ENCODE data around the gene AP1S1. TPM values are rescaled to one million over a fixed set of nuclear protein-coding genes. Genes with fewer than 3 reads are reported as not detected.

Gene AP1S1
- total RNA-seq, 1 donor, result 77.5 TPM

DNA sequence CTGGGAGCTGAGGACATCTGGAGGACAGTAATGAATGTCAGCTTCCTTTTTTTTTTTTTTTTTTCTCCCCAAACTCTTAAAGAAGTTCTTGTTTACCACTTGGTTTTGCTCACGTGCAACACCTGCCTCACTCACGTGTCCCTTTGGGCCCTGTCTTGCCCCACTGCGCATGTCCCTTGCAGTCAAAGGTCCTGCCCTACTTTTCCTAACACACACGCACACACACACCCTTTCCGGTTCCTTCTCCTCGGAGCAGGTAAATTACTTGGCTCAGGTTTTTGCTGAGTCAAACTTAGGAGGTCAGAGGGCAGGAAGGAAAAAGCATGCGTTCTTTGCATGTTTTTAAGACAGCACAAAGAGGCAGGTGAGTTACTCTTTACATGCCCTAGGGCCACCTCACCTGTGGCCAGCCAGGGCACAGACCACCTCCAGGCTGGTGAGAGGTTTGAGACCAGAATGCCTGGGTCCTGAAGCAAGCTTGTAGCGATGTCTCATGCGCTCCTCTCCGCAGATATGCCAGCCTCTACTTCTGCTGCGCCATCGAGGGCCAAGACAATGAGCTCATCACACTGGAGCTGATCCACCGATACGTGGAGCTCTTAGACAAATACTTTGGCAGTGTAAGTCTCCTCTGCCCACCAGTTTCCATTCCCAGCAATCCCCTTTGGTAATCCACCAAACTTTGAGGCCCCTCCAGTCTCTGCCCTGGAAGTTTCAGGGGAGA lies 2.8 kb downstream of the AP1S1 start:
- H3K4me3 ChIP-seq (ENCODE audit: low read depth, low read length), result no peak overlapping the region
- TF ChIP-seq, protein P1, sequence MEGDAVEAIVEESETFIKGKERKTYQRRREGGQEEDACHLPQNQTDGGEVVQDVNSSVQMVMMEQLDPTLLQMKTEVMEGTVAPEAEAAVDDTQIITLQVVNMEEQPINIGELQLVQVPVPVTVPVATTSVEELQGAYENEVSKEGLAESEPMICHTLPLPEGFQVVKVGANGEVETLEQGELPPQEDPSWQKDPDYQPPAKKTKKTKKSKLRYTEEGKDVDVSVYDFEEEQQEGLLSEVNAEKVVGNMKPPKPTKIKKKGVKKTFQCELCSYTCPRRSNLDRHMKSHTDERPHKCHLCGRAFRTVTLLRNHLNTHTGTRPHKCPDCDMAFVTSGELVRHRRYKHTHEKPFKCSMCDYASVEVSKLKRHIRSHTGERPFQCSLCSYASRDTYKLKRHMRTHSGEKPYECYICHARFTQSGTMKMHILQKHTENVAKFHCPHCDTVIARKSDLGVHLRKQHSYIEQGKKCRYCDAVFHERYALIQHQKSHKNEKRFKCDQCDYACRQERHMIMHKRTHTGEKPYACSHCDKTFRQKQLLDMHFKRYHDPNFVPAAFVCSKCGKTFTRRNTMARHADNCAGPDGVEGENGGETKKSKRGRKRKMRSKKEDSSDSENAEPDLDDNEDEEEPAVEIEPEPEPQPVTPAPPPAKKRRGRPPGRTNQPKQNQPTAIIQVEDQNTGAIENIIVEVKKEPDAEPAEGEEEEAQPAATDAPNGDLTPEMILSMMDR (IDR thresholded peaks at IDR 0.05; ENCODE audit: insufficient read depth, low read length), result no peak
- DNase-seq (ENCODE audit: low read depth), result no peak

DNA sequence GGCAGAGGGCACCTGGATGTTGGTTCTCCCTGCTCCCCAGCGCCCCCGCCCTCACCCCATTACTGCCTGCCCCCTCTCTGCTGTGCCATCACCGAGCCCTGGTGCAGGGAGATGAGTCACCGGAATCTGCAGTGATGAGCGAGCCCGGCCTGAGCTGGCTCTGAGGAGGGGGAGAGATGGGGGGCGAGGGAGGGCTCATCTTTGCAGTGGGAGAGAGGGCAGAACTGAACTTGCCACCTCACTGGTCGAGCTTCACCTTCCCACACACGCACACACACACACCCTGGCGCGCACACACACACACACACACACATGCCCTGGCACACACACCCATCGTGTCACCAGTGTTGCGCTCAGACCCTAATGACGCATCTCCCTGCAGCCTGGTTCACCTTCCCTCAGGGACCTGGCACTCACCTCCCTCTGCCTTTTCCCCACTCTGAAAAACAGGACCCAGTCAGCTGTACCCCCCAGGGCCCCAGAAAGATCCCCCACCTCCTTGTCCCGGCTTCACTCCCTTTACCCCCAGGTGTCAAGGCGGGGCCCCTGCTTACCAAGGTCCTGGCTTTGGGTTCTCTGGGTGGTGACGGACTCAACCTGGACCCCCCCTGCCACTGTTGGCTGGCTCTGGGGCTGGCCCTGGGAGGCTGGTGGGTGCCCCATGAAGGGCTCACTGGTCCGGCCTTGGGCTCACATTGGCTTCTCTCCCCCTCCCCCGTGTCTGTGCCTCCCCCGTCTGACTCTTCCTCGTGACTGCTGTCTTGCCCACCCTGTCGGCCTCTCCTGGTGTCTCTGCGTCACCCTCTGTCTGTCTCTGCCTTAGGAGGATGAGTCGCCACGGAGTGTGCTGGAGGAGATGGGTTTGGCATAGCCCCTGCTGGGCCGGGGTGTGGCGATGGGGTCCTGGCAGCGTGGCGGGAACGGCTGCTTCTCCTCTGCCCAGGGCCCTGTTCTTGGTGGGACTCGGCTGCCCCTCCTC lies 5.7 kb downstream of the AP1S1 start:
- no peak for DNase-seq (ENCODE audit: low read depth)

DNA sequence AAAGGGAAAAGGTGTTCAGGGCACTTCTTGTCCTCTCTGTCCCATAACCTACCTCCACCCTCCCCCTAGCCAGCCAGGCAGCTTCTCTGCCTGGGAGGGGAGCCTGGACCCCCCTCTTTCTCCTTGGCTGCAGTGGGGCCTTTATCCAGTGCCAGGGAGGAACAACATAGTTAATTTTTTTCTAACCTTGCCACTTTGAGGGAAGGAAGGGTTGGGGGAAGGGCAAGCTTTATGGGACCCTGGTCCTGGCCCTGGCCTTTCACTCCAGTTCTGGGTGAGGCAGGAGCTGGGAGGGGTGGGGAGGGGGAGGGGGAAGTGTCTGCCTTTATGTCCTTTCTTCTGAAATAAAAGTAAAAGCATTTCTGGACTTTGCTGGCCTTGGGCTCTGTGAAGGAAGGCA lies 6.6 kb downstream of the AP1S1 start:
- DNase-seq (ENCODE audit: low read depth), result no peak
- no peak overlapping the region for H3K4me3 ChIP-seq (ENCODE audit: low read depth, low read length)
- TF ChIP-seq, protein P1 (IDR thresholded peaks at IDR 0.05; ENCODE audit: insufficient read depth, low read length), result no peak

More for the DNA sequence above, 5.7 kb downstream of the AP1S1 start:
- H3K4me3 ChIP-seq (ENCODE audit: low read depth, low read length), result no peak overlapping the region
- TF ChIP-seq, protein P1 (IDR thresholded peaks at IDR 0.05; ENCODE audit: insufficient read depth, low read length), result no peak

DNA sequence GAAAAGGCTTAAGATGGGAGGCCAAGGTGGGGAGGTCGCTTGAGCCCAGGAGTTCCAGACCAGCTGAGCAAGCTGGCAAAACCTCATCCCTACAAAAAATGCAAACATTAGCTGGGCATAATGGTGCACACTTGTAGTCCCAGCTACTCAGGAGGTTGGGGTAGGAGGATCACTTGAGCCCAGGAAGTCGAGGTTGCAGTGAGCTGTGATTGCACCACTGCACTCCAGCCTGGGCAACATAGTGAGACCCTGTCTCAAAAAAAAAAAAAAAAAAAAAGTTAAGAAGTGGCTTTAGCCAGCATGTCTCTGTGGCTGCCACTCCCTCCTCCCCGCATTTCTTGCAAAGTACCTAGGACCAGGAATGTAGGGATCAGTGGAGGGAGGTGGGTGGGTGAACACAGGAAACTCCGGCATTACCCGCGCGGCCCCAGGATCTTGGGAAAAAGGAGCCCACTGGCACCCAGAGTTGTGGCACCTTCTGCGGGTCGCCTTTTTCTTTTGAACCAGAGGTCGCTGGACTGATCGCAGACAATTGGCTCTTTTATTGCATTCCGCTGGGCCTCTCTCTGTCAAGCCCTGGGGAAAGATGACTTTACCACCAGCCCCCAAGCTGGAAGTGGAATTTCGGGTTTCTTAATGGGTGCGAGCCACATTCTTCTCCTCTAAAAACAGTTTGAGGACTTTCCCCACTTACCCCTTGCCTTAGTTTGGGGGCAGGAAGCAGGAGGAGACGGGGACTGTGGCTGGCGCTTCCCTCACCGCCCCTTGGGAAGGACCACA lies 7.6 kb downstream of the AP1S1 start:
- TF ChIP-seq, protein P1 (IDR thresholded peaks at IDR 0.05; ENCODE audit: insufficient read depth, low read length), result no peak

DNA sequence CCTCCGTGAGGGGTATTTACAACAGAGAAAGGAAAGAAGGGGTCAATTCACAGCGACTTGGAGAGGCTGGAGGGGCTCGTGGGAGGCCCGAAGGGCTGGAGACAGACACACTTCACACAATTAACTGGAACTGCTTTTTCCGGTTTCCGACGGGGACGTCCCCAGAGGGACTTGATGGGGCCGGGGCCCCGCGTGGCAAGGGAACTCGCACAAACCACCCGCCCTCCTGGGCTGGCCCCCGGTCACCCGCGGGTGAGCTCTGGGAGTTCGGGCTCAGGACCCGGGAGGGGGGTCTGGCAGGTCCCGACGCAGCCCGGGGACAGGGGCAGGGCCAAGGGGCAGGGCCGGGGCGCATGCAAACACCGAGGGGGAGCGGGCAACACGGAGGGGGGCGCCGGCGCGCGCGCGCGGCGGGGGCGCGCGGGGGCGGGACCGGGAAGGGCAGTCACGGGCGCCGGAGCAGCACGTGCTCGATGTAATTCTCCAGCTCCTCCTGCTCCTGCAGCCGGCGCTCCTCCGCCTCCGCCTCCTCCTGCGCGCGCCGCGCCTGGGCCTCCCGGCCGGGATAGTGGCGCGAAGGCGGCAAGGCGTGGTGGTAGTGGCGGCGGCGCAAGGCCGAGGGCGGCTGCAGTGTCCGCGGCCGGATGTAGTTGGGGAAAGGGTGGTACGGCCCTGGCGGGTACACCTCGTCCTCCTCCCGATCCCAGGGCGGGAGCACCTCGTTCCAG lies 8.4 kb downstream of the AP1S1 start:
- TF ChIP-seq, protein P1 (IDR thresholded peaks at IDR 0.05; ENCODE audit: insufficient read depth, low read length), result no peak
- peak overlapping the region; percentile 13 for H3K4me3 ChIP-seq (ENCODE audit: low read depth, low read length)
- DNase-seq (ENCODE audit: low read depth), result no peak

More for the DNA sequence above, 7.6 kb downstream of the AP1S1 start:
- H3K4me3 ChIP-seq (ENCODE audit: low read depth, low read length), result no peak overlapping the region
- no peak for DNase-seq (ENCODE audit: low read depth)
